Fibroblast of lung (primary cell): ENCODE results near the gene STOX2.

ENCODE experiments used
- CTCF ChIP-seq, 2 donors: IDR thresholded peaks in 1 of 2; conservative IDR thresholded peaks in 1 of 2; 1 replicate in 1 of 2; 2 replicates in 1 of 2; pipeline ENCODE4 v1.5.1; 2011 to 2012; ENCODE audit warnings: low read length in 2 of 2, control low read depth in 1 of 2, inconsistent platforms in 1 of 2, low read depth in 1 of 2, mild to moderate bottlenecking in 1 of 2
- EZH2 ChIP-seq: IDR thresholded peaks from 2 replicates; pipeline ENCODE4 v1.5.1; 2012; ENCODE audit warnings: low read length, control low read depth, mild to moderate bottlenecking; ENCODE audit errors: missing control alignments

- TF ChIP-seq CTCF (conservative IDR thresholded peaks at IDR 0.05 in 1 of 2, IDR thresholded peaks at IDR 0.05 in 1 of 2; ENCODE audit: low read depth in 1 of 2, low read length in 2 of 2) (no peak), EZH2 (no peak)
These were observed 82.9 kb downstream of the STOX2 start for GRCh38 chr4:183987987-183988392.
